H1 (cell line): ENCODE results near the gene SYNRG. TPM values are rescaled to one million over a fixed set of nuclear protein-coding genes. Genes with fewer than 3 reads are reported as not detected.

Source experiments
- CTCF ChIA-PET: fragments of 300-600 bp; sonication (Branson Sonifier 250); formaldehyde crosslinking; loops from one replicate; lab custom pipeline; 2021; ENCODE audit not compliant: partially characterized antibody; lab: Charles Lee
- POLR2A ChIA-PET: fragments of 300-600 bp; sonication (Branson Sonifier 250); formaldehyde crosslinking; loops from one replicate; lab custom pipeline; 2021; ENCODE audit warnings: inconsistent platforms; ENCODE audit not compliant: partially characterized antibody; lab: Charles Lee
- DNase-seq, 2 experiments: peaks; one replicate each; pipeline versions ENCODE4 v3.0.0 to v3.0.0-alpha.2; 2010 to 2022; ENCODE audit warnings: low spot score in 2 of 2, low read depth in 1 of 2, mixed read lengths in 1 of 2
- FAIRE-seq: peaks from 2 replicates; lab custom pipeline; 2011; peaks lifted over from hg19 to GRCh38; lab: Jason Lieb, UNC
- H2AFZ ChIP-seq: 2 replicates; pipeline ENCODE4 v1.8.1; 2012; ENCODE audit warnings: low read length, inconsistent platforms
- H2AK5ac ChIP-seq: 2 replicates; pipeline ENCODE4 v1.6.1; 2013; ENCODE audit warnings: low read depth, low read length
- H2BK120ac ChIP-seq: replicated peaks from 2 replicates; pipeline ENCODE3; 2013; ENCODE audit warnings: low read depth, low read length, inconsistent platforms
- H2BK12ac ChIP-seq: 2 replicates; pipeline ENCODE4 v1.6.1; 2013; ENCODE audit warnings: low read depth, low read length
- H2BK15ac ChIP-seq: 2 replicates; pipeline ENCODE4 v1.6.1; 2013; ENCODE audit warnings: low read length
- H2BK20ac ChIP-seq: 2 replicates; pipeline ENCODE4 v1.6.1; 2013; ENCODE audit warnings: low read length
- H2BK5ac ChIP-seq: 2 replicates; pipeline ENCODE4 v1.6.1; 2013; ENCODE audit warnings: low read depth, low read length
- H3K14ac ChIP-seq: 2 replicates; pipeline ENCODE4 v1.6.1; 2013; ENCODE audit warnings: inconsistent platforms; ENCODE audit not compliant: insufficient read length
- H3K18ac ChIP-seq: 2 replicates; pipeline ENCODE4 v1.6.1; 2013; ENCODE audit warnings: low read length; ENCODE audit errors: extremely low read depth
- H3K23ac ChIP-seq: 2 replicates; pipeline ENCODE4 v1.6.1; 2013; ENCODE audit warnings: inconsistent platforms; ENCODE audit not compliant: insufficient read length
- H3K23me2 ChIP-seq: 2 replicates; pipeline ENCODE4 v1.6.1; 2013; ENCODE audit warnings: low read depth, low read length
- H3K27ac ChIP-seq: 2 replicates; pipeline ENCODE4 v1.6.1; 2011; ENCODE audit warnings: low read depth, low read length, inconsistent platforms
- H3K27me3 ChIP-seq, 4 experiments: replicated peaks in 1 of 4; 1 replicate in 1 of 4; 2 replicates in 3 of 4; pipeline versions ENCODE4 v1.6.1 to v1.8.1; 2011 to 2013; ENCODE audit warnings: low read length in 3 of 4, mild to moderate bottlenecking in 3 of 4, inconsistent platforms in 2 of 4, mixed read lengths in 2 of 4, moderate library complexity in 1 of 4; ENCODE audit not compliant: control insufficient read depth in 3 of 4, insufficient read depth in 3 of 4; ENCODE audit errors: extremely low read depth in 1 of 4
- H3K36me3 ChIP-seq, 4 experiments: 2 replicates each; pipeline versions ENCODE4 v1.6.1 to v1.8.1; 2011 to 2013; ENCODE audit warnings: mild to moderate bottlenecking in 4 of 4, low read length in 3 of 4, moderate library complexity in 2 of 4, control low read depth in 1 of 4, inconsistent platforms in 1 of 4; ENCODE audit not compliant: insufficient read depth in 4 of 4, control insufficient read depth in 2 of 4
- H3K4ac ChIP-seq: replicated peaks from 2 replicates; pipeline ENCODE3; 2013; ENCODE audit warnings: low read length, low read depth, mixed read lengths, inconsistent platforms; ENCODE audit not compliant: insufficient read length
- H3K4me1 ChIP-seq, 4 experiments: replicated peaks in 1 of 4; 1 replicate in 1 of 4; 2 replicates in 3 of 4; pipeline versions ENCODE4 v1.6.1 to v1.8.1; 2011 to 2013; ENCODE audit warnings: low read length in 3 of 4, inconsistent platforms in 2 of 4, mixed read lengths in 1 of 4; ENCODE audit not compliant: insufficient read depth in 4 of 4, control insufficient read depth in 3 of 4
- H3K4me2 ChIP-seq, 2 experiments: 2 replicates each; pipeline versions ENCODE4 v1.6.1 to v1.8.1; 2011 to 2013; ENCODE audit warnings: low read depth in 2 of 2, low read length in 2 of 2, control low read depth in 1 of 2, inconsistent platforms in 1 of 2, mild to moderate bottlenecking in 1 of 2; ENCODE audit not compliant: insufficient read depth in 1 of 2
- H3K4me3 ChIP-seq, 4 experiments: fragments of 200-600, 300-600 bp in 1 of 4; sonication (generic), shearing (Covaris generic), sonication (Bioruptor Twin) in 1 of 4; 2 replicates each; pipeline versions ENCODE4 v1.5.1 to v1.8.1; 2011 to 2016; ENCODE audit warnings: low read length in 4 of 4, low read depth in 3 of 4, control low read depth in 2 of 4, inconsistent platforms in 2 of 4, mild to moderate bottlenecking in 2 of 4, mixed read lengths in 1 of 4, moderate library complexity in 1 of 4; ENCODE audit not compliant: insufficient read depth in 2 of 4; ENCODE audit errors: extremely low read depth in 1 of 4
- H3K56ac ChIP-seq: replicated peaks from 2 replicates; pipeline ENCODE3; 2013; ENCODE audit warnings: low read depth, mild to moderate bottlenecking, mixed read lengths, low read length, inconsistent platforms; ENCODE audit not compliant: insufficient read length
- H3K79me1 ChIP-seq: 2 replicates; pipeline ENCODE4 v1.6.1; 2013; ENCODE audit warnings: low read depth, low read length, control low read depth
- H3K79me2 ChIP-seq, 2 experiments: 2 replicates each; pipeline versions ENCODE4 v1.6.1 to v1.8.1; 2012 to 2013; ENCODE audit warnings: low read length in 2 of 2, mild to moderate bottlenecking in 2 of 2, inconsistent platforms in 1 of 2; ENCODE audit not compliant: insufficient read depth in 2 of 2, control insufficient read depth in 1 of 2
- H3K9ac ChIP-seq, 4 experiments: replicated peaks in 1 of 4; 1 replicate in 1 of 4; 2 replicates in 3 of 4; pipeline versions ENCODE4 v1.6.1 to v1.8.1; 2011 to 2013; ENCODE audit warnings: low read depth in 3 of 4, low read length in 3 of 4, control low read depth in 2 of 4, mild to moderate bottlenecking in 2 of 4, moderate library complexity in 2 of 4, inconsistent platforms in 1 of 4; ENCODE audit errors: extremely low read depth in 1 of 4
- H3K9me3 ChIP-seq, 2 experiments: 2 replicates each; pipeline versions ENCODE4 v1.6.1 to v1.8.1; 2012 to 2013; ENCODE audit warnings: mild to moderate bottlenecking in 2 of 2, moderate library complexity in 2 of 2, control low read depth in 1 of 2, inconsistent platforms in 1 of 2, low read depth in 1 of 2, low read length in 1 of 2, mixed read lengths in 1 of 2; ENCODE audit not compliant: insufficient read depth in 2 of 2
- H4K20me1 ChIP-seq, 2 experiments: replicated peaks in 1 of 2; 2 replicates each; pipeline versions ENCODE3 to v1.8.1; 2011 to 2013; ENCODE audit warnings: inconsistent platforms in 2 of 2, low read length in 2 of 2, mild to moderate bottlenecking in 1 of 2; ENCODE audit not compliant: insufficient read depth in 2 of 2, control insufficient read depth in 1 of 2
- H4K5ac ChIP-seq: 2 replicates; pipeline ENCODE4 v1.6.1; 2013; ENCODE audit warnings: low read length, low read depth, mixed read lengths, inconsistent platforms; ENCODE audit not compliant: insufficient read length
- H4K8ac ChIP-seq: 2 replicates; pipeline ENCODE4 v1.8.0; 2013; ENCODE audit warnings: mild to moderate bottlenecking, moderate library complexity, low read length, inconsistent platforms; ENCODE audit not compliant: insufficient read depth; ENCODE audit errors: extremely low read depth
- H4K91ac ChIP-seq: replicated peaks from 2 replicates; pipeline ENCODE3; 2013; ENCODE audit warnings: low read length, mixed read lengths, inconsistent platforms; ENCODE audit not compliant: insufficient read length
- CHD1 ChIP-seq: IDR thresholded peaks from 2 replicates; pipeline ENCODE4 v1.6.1; 2012; ENCODE audit warnings: low read depth, low read length, improper control_type of control experiment
- MAFK ChIP-seq: IDR thresholded peaks from 2 replicates; pipeline ENCODE4 v1.6.1; 2012; ENCODE audit warnings: low read depth, mild to moderate bottlenecking, improper control_type of control experiment, low read length
- RBBP5 ChIP-seq: IDR thresholded peaks from 2 replicates; pipeline ENCODE4 v1.7.1; 2012; ENCODE audit warnings: low read depth, mild to moderate bottlenecking, inconsistent platforms, low read length, moderate library complexity, borderline replicate concordance
- RNF2 ChIP-seq: fragments of 200-900, 300-1000 bp; sonication (generic); IDR thresholded peaks from 2 replicates; pipeline ENCODE4 v1.7.1; 2016; ENCODE audit warnings: borderline replicate concordance, low read depth, mild to moderate bottlenecking, antibody characterized with exemption, low read length; ENCODE audit not compliant: poor library complexity, severe bottlenecking; ENCODE audit errors: missing control alignments
- SIRT6 ChIP-seq: IDR thresholded peaks from one replicate; pipeline ENCODE4 v1.7.1; 2012; ENCODE audit warnings: low read length, inconsistent platforms
- WGBS, 2 experiments: shearing (Covaris generic) in 1 of 2; methylation state at CpG; one replicate each; pipeline versions ENCODE4 v1.1.6 to v1.1.7; 2013 to 2015; ENCODE audit warnings: low lambda C conversion rate in 2 of 2, mixed read lengths in 2 of 2, inconsistent platforms in 1 of 2, low coverage in 1 of 2, missing lambda C conversion rate in 1 of 2; ENCODE audit not compliant: insufficient replicate concordance in 2 of 2, insufficient coverage in 1 of 2, insufficient read length in 1 of 2; ENCODE audit errors: extremely low coverage in 1 of 2, missing lambda C conversion rate in 1 of 2; 5-methylcytosine and 5-hydroxymethylcytosine counted together
- polyA plus RNA-seq, 7 experiments: library from polyadenylated mRNA; depleted of rRNA in 3 of 7; stranded (reverse) in 5 of 7; unstranded in 2 of 7; fragments of >200 nt in 5 of 7; fragments of 200-250 nt in 2 of 7; gene quantifications; 1 replicate in 5 of 7; 2 replicates in 1 of 7; 4 replicates in 1 of 7; pipeline versions ENCODE4 v1.2.1 to v1.2.3, GENCODE V29; 2011 to 2013; ENCODE audit warnings: missing spikeins in 2 of 7, mixed read lengths in 2 of 7
- total RNA-seq: library from RNA; stranded (reverse); fragmentation: NEBNext Ultra II Directional; extraction: Animal tissue kit (Norgen Biotek cat#: 25700); gene quantifications from 2 replicates; pipeline ENCODE4 v1.2.1, GENCODE V29; 2021

SYNRG gene
- total and polyA plus RNA-seq, 2 of the 8 experiments (the other 6 are each of a cell fraction or from before 2014, with no cell fraction given) = 7.7 to 31.7 TPM

GRCh38 chr17:37585066-37585465, 24.2 kb downstream of the SYNRG start:
- no peak overlapping the region for H4K5ac ChIP-seq
- DNase-seq (no peak), FAIRE-seq (no peak)
- H2BK120ac ChIP-seq = no peak overlapping the region
- H3K79me2 ChIP-seq = no peaks in the 10 kb centered on the region
- no peak overlapping the region for H4K91ac ChIP-seq
- peaks cover 9 to 26% (median 16%) of the 10 kb centered on the region in 4 experiments; a peak in 7 of 8 replicates for H3K36me3 ChIP-seq
- H3K4me3 ChIP-seq = no peak overlapping the region
- H3K27ac ChIP-seq = no peak overlapping the region
- H3K79me1 ChIP-seq = no peaks in the 10 kb centered on the region
- H2AFZ ChIP-seq = no peak overlapping the region
- H2AK5ac ChIP-seq = no peak overlapping the region
- H3K9ac ChIP-seq = no peak overlapping the region
- no peaks in the 10 kb centered on the region for H3K23me2 ChIP-seq
- H2BK5ac ChIP-seq = no peak overlapping the region
- ChIA-PET POLR2A (interaction anchor here (0.9 kb wide), 1 partner anchor 24 kb away, joined by 4 read pairs; the partner anchor contains the start of gene SYNRG), CTCF (interaction anchor here (1.3 kb wide), 1 partner anchor 14 kb away, joined by 5 read pairs; no protein-coding TSS in a partner anchor)
- H3K4ac ChIP-seq = no peak overlapping the region
- H4K20me1 ChIP-seq = no peaks in the 10 kb centered on the region
- no peak overlapping the region for H4K8ac ChIP-seq
- no peak overlapping the region for H3K18ac ChIP-seq
- TF ChIP-seq MAFK (no peak), RBBP5 (no peak), RNF2 (no peak), CHD1 (no peak), SIRT6 (no peak)
- no peak overlapping the region for H2BK20ac ChIP-seq
- no peak overlapping the region for H2BK12ac ChIP-seq
- no peak overlapping the region for H3K56ac ChIP-seq
- no peaks in the 10 kb centered on the region for H3K4me1 ChIP-seq
- no peak overlapping the region for H3K14ac ChIP-seq
- no peak overlapping the region for H3K4me2 ChIP-seq
- H3K27me3 ChIP-seq = no peaks in the 10 kb centered on the region
- no peak overlapping the region for H3K23ac ChIP-seq
- 81% methylated on average over 3 of the region's 3 CpGs; no CpG with 5 or more reads in 1 of the 2 experiments for WGBS, 2 experiments
- no peaks in the 10 kb centered on the region for H3K9me3 ChIP-seq
- H2BK15ac ChIP-seq = no peak overlapping the region
